T1000 (cell line): ENCODE results near the gene LPXN.

ENCODE experiments used
- DNase-seq: peaks from one replicate; lab custom pipeline; 2025; ENCODE audit warnings: mixed read lengths; lab: John Stamatoyannopoulos, UW

LPXN gene

GRCh38 chr11:58575377-58576020 lies at the start of gene LPXN:
Gene LPXN, minus strand, starts transcription at chr11:58575856. Its CDS starts 84 bp downstream, at chr11:58575772.
- no peak for DNase-seq

GRCh38 chr11:58625086-58625485 lies 49.4 kb upstream of the LPXN start:
- DNase-seq = no peak

GRCh38 chr11:58622344-58622743 lies 46.7 kb upstream of the LPXN start, which contains the start of gene CNTF:
Gene CNTF, plus strand, starts transcription at chr11:58622665. Its CDS starts 88 bp downstream, at chr11:58622753.
- no peak for DNase-seq

GRCh38 chr11:58621586-58622262 lies 46.1 kb upstream of the LPXN start:
- no peak for DNase-seq

- DNase-seq = no peak
These were observed 42.4 kb upstream of the LPXN start for GRCh38 chr11:58617976-58618557.

GRCh38 chr11:58616594-58616993 lies 40.9 kb upstream of the LPXN start:
- DNase-seq = no peak

- DNase-seq = no peak
These were observed 39.9 kb upstream of the LPXN start for GRCh38 chr11:58615559-58615958.

- no peak for DNase-seq
These were observed 37.6 kb upstream of the LPXN start for GRCh38 chr11:58613228-58613627.

GRCh38 chr11:58609723-58610122 lies 34.1 kb upstream of the LPXN start:
- no peak for DNase-seq

GRCh38 chr11:58608331-58608730 lies 32.7 kb upstream of the LPXN start:
- DNase-seq = no peak

GRCh38 chr11:58606930-58607714 lies 31.5 kb upstream of the LPXN start:
- DNase-seq = no peak

GRCh38 chr11:58600510-58600909 lies 24.9 kb upstream of the LPXN start:
- DNase-seq = no peak

GRCh38 chr11:58597486-58598144 lies 22.0 kb upstream of the LPXN start:
- no peak for DNase-seq

- DNase-seq = no peak
These were observed 21.0 kb upstream of the LPXN start for GRCh38 chr11:58596621-58597020.

GRCh38 chr11:58594826-58595225 lies 19.2 kb upstream of the LPXN start:
- no peak for DNase-seq

- DNase-seq = no peak
These were observed 17.3 kb upstream of the LPXN start for GRCh38 chr11:58592760-58593472.

- DNase-seq = no peak
These were observed 16.0 kb upstream of the LPXN start for GRCh38 chr11:58591659-58592058.

GRCh38 chr11:58586998-58587397 lies 11.3 kb upstream of the LPXN start:
- DNase-seq = no peak

GRCh38 chr11:58582437-58582836 lies 6.8 kb upstream of the LPXN start:
- DNase-seq = no peak

- DNase-seq = no peak
These were observed 4.7 kb upstream of the LPXN start for GRCh38 chr11:58580311-58580710.
